SK-N-SH treated with all-trans-retinoic acid at 6 μM for 48 hours (cell line): Measurements from ENCODE around the gene SLIT2.

Source experiments
- ESRRG ChIP-seq: fragments of 250-450 bp; sonication (Bioruptor Pico); IDR thresholded peaks from 2 replicates; pipeline ENCODE4 v1.6.1; 2021; ENCODE audit warnings: mild to moderate bottlenecking
- OSR1 ChIP-seq: fragments of 250-450 bp; sonication (Bioruptor Pico); IDR thresholded peaks from 2 replicates; pipeline ENCODE4 v1.8.0; 2022; ENCODE audit warnings: moderate library complexity, mild to moderate bottlenecking, inconsistent platforms
- PATZ1 ChIP-seq: fragments of 250-450 bp; sonication (Bioruptor Pico); IDR thresholded peaks from 2 replicates; pipeline ENCODE4 v1.8.0; 2020; ENCODE audit warnings: mild to moderate bottlenecking, moderate library complexity, borderline replicate concordance
- POU6F1 ChIP-seq: fragments of 250-450 bp; sonication (Bioruptor Pico); IDR thresholded peaks from 2 replicates; pipeline ENCODE4 v1.8.0; 2021; ENCODE audit warnings: low read depth, mild to moderate bottlenecking, moderate library complexity, borderline replicate concordance
- RARB ChIP-seq: fragments of 250-450 bp; sonication (Bioruptor Pico); IDR thresholded peaks from 2 replicates; pipeline ENCODE4 v1.8.0; 2021; ENCODE audit warnings: mild to moderate bottlenecking, moderate library complexity
- TCF4 ChIP-seq: fragments of 250-450 bp; sonication (Bioruptor Pico); IDR thresholded peaks from 2 replicates; pipeline ENCODE4 v1.8.0; 2021; ENCODE audit warnings: mild to moderate bottlenecking, moderate library complexity, borderline replicate concordance
- TSHZ2 ChIP-seq: fragments of 250-450 bp; sonication (Bioruptor Pico); IDR thresholded peaks from 2 replicates; pipeline ENCODE4 v1.5.0; 2020; ENCODE audit warnings: mild to moderate bottlenecking, moderate library complexity
- ZC3H10 ChIP-seq: fragments of 250-450 bp; sonication (Bioruptor Pico); IDR thresholded peaks from 2 replicates; pipeline ENCODE4 v1.5.1; 2021; ENCODE audit warnings: mild to moderate bottlenecking, moderate library complexity
- ZFP30 ChIP-seq: fragments of 450-650 bp; formaldehyde crosslinking; IDR thresholded peaks from 2 replicates; pipeline ENCODE4 v1.5.0; 2022; ENCODE audit warnings: mild to moderate bottlenecking, moderate library complexity
- ZNF565 ChIP-seq: fragments of 450-650 bp; formaldehyde crosslinking; conservative IDR thresholded peaks from 2 replicates; pipeline ENCODE4 v1.5.0; 2020; ENCODE audit warnings: low read depth, mild to moderate bottlenecking, moderate library complexity

GRCh38 chr4:20288047-20288650 is 36.4 kb downstream of the SLIT2 start:
- TF ChIP-seq RARB (CRISPR knock-in tag) (no peak), ZFP30 (CRISPR knock-in tag) (no peak), ZC3H10 (no peak), PATZ1 (no peak), ZNF565 (CRISPR knock-in tag) (no peak), TSHZ2 (CRISPR knock-in tag) (no peak), TCF4 (CRISPR knock-in tag) (no peak), OSR1 (CRISPR knock-in tag) (no peak), POU6F1 (CRISPR knock-in tag) (no peak), ESRRG (CRISPR knock-in tag) (no peak)
